Esophagus muscularis mucosa (tissue), 4 donors: ENCODE measurements around the gene NECTIN2.
"Not testable (repeated sequence)": the region's sequence is repeated elsewhere in the genome, so short reads cannot be mapped to it uniquely, and the experiment has no call there.

Experiments
- CTCF ChIP-seq, 3 experiments: fragments of 200-600 bp in 2 of 3; fragments of 450-650 bp in 1 of 3; sonication (generic) in 2 of 3; IDR thresholded peaks; one replicate each; pipeline ENCODE4 v1.5.1; 2017 to 2019; ENCODE audit warnings: antibody characterized with exemption in 3 of 3, mild to moderate bottlenecking in 2 of 3, moderate library complexity in 1 of 3
- EP300 ChIP-seq: sonication (generic); formaldehyde crosslinking; IDR thresholded peaks from one replicate; pipeline ENCODE4 v1.6.1; 2017; ENCODE audit warnings: antibody characterized with exemption
- POLR2A ChIP-seq: fragments of 450-650 bp; IDR thresholded peaks from one replicate; pipeline ENCODE4 v1.6.1; 2017; ENCODE audit warnings: antibody characterized with exemption, moderate library complexity, mild to moderate bottlenecking, low read depth
- POLR2AphosphoS5 ChIP-seq, 2 donors: sonication (generic); formaldehyde crosslinking; IDR thresholded peaks; one replicate each; pipeline ENCODE4 v1.6.1; 2017; ENCODE audit warnings: antibody characterized with exemption in 2 of 2

- TF ChIP-seq CTCF (IDR thresholded peaks at IDR 0.05); POLR2AphosphoS5 (IDR thresholded peaks at IDR 0.05); POLR2A; EP300: not testable (repeated sequence)
Observed at GRCh38 chr19:44832875-44833274, 13.2 kb upstream of the NECTIN2 start.
